Left renal pelvis (tissue), 4 donors: ENCODE data around the gene RALGPS1. TPM values are rescaled to one million over a fixed set of nuclear protein-coding genes. Genes with fewer than 3 reads are reported as not detected.

Experiments used
- DNase-seq, 4 donors: peaks; one replicate each; pipeline ENCODE4 v3.0.0-alpha.2; 2013; ENCODE audit warnings: low read depth in 4 of 4, low spot score in 3 of 4
- polyA plus RNA-seq, 4 donors: library from polyadenylated mRNA; unstranded; fragments of 120-200 nt; gene quantifications; one replicate each; pipeline ENCODE4 v1.2.1, GENCODE V29; 2013; ENCODE audit not compliant: insufficient read length in 4 of 4

The RALGPS1 gene
- 10 to 100 TPM in 3 of 4 donors, 1 to 10 TPM in 1; 9.2 to 27.6 (median 24.5) TPM for polyA plus RNA-seq

GRCh38 chr9:126914458-126915280, at the start of gene RALGPS1:
Gene RALGPS1, plus strand, starts transcription at chr9:126914782. Its CDS starts 47,508 bp downstream, at chr9:126962290.
- peak; percentile 70 to 87 (median 75) for DNase-seq

GRCh38 chr9:126869368-126869767, 45.2 kb upstream of the RALGPS1 start:
- DNase-seq: no peak

DNA sequence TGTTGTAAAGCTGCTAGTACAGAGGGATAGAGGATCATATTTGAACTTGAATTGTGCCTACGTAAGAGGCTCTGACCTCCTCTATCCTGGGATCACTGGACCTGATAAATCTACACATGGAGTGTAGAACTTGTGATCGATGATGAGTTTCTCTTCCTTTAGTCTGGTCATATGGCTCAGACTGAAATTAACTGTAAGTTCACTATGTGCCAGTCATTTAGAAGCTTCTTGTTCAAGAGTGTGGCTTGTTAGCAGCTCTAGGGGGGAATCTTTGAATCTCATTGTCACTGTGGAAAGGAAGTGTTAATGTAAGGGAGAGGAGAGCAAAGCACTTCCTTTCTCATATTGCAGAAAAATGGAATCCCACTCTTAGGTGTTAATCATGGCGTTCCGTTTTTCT, 42.1 kb upstream of the RALGPS1 start:
- no peak for DNase-seq

DNA sequence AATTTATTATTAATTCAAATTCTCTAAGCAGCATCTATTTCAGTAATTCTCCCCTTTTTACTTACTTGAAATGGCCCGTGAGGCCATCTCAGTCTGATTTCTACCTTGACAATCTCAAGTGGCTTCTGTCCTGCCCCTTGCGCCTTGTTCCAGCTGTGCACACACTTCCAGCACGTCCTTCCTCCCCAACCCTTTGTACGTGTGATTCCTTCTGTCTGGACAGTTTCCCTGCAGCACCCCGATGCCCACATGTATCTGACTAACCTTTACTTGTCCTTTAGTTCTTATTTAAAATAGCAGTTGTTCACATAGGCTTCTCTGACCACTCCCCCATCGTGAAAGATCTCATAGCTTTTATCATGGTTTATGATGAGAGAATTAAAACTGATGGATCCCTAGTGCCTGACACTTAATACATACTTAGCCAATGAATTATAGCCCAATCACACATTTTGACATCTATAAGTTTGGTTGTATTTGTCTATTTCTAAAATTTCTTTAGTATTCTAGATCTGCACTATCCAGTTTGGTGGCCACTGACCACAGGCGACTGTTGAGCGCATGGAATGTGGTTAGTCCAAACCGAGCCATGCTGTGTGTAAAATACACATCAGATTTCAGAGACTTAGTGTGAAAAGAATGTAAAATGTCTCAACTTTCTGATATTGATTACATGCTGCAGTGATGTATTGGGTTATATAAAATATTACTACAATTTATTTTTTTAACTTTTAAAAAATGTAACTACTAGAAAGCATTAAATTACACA, 39.9 kb upstream of the RALGPS1 start:
- no peak for DNase-seq

GRCh38 chr9:126875756-126876510, 38.6 kb upstream of the RALGPS1 start:
- DNase-seq: no peak

DNA sequence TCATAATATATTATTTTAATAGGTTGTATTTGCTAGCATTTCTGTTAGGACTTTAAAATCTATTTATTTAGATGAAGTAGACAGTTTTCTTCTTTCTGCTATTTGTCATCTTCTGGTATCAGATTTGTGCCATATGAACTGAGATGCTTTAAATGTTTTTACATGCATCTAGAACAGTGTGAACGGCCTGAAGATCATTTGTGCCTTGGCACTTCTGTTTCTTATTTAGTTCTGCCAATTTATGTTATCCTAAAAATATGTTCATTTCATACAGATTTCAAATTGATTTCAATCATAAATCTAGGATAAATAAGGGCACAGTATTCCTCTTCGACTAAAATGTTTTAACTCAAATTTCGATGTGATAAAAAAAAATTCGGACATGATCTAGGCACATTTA, 38.1 kb upstream of the RALGPS1 start:
- DNase-seq: no peak

GRCh38 chr9:126877418-126877817, 37.2 kb upstream of the RALGPS1 start:
- DNase-seq: no peak

DNA sequence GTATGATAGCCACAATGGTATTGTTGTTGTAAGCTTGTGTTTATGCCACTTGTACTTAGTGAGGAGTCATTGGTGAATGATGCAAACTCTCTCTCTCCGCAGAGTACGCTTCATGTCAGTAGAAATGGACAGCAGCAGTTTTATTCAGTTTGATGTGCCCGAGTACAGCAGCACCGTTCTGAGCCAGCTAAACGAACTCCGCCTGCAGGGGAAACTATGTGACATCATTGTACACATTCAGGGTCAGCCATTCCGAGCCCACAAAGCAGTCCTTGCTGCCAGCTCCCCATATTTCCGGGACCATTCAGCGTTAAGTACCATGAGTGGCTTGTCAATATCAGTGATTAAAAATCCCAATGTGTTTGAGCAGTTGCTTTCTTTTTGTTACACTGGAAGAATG, 35.3 kb upstream of the RALGPS1 start:
- no peak for DNase-seq

- no peak for DNase-seq
Measured at GRCh38 chr9:126880226-126880946, 34.2 kb upstream of the RALGPS1 start.

DNA sequence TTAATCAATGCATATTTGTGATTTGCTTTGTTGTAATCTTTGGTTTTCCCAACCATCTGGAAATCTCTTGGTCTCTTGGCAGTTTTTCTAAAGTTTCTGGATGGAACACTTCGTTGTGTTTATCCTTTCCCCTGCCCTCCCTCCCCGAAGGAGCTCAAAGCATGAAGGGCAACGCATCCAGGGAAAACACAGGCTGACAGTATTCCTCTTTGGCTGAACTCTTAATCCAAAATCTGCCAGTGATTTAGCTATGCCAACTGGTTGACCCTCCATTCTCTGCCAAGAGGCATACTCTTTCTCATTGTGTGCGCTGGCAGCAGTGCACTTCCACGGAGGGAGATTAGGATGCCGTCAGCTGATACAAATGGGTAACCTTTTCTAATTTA, 33.6 kb upstream of the RALGPS1 start:
- DNase-seq: no peak

DNA sequence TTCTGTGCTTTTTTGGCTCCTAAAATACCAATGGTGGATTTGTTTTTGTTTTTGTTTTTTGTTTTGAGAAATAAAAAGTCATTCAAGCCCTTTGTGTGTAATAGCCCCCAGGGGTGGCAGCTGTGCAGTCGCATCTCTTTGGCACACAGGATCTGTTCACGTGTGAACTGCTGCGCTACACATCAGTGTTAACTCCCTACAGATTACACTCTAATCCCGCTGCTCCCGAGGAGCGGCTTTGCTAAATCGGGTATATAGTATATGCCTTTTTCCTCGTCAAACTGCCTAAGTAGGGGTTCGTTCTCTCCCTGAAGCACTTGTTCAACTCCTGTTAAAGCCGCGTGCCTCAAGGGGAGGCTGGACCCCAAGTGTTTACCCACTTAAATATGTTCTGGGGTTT, 31.8 kb upstream of the RALGPS1 start:
- DNase-seq: no peak

DNA sequence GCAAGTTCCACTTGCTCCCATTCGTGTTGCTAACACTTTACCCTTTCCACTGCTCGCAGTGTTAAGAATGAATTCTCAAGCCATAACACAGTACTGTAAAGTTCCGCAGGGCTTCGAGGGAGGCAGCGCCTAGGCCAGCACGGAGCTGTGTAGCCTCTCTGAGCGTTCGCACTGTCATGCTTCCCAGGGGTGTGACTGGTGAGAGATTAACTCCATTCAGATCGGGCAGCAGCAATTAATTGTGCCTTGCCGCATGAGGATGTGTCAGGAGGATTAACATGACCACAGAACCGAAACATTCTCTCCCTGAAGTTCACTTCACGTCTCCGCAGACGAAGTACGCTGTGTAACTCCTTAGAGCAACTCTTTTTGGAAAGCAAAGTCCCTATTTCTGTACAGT, 30.9 kb upstream of the RALGPS1 start:
- no peak for DNase-seq

GRCh38 chr9:126885131-126885641, 29.4 kb upstream of the RALGPS1 start:
- DNase-seq: no peak

- no peak for DNase-seq
Measured at GRCh38 chr9:126886034-126886822, 28.4 kb upstream of the RALGPS1 start.

- no peak for DNase-seq
Measured at GRCh38 chr9:126886897-126887296, 27.7 kb upstream of the RALGPS1 start.

DNA sequence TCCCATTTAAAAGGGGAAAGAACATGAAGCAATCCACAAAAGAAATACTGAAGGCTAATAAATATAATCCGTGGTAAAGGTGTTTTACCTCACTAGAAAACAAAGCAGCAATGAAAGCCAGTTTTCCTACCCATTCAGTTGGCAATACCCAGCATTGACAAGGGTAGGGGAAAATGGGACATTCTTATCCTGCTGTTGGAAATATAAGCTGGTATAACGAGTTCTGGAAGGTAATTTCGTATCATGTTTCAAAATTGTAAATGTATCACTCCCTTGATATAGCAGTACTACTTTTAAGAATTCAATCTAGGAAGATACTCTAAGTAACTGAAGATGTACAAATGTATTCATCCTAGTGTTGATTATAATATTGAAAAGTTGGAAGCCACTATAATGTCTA, 22.9 kb upstream of the RALGPS1 start:
- DNase-seq: no peak

DNA sequence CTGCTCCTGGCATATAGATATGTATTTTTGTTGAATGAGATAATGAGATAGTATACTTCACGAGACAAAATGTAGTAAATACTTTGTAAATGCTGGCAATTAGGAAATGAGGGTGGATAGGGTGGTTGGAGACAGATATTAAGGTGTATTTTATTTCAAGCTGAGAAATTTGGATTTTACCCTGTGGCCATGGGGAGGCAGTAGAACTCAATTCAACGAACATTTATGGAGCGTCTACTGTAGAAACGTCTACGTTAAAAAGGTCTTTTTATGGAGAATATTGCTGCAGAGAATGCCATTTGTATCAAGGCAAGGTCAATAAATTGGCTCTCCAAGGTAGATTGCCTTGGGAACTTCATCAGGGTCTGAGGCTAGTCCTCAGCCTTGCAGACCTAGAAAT, 21.5 kb upstream of the RALGPS1 start:
- DNase-seq: no peak

- no peak for DNase-seq
Measured at GRCh38 chr9:126894052-126894603, 20.5 kb upstream of the RALGPS1 start.

GRCh38 chr9:126902210-126902609, 12.4 kb upstream of the RALGPS1 start:
- no peak for DNase-seq
